ENCODE data around the gene VTI1A. TPM values are rescaled to one million over a fixed set of nuclear protein-coding genes. Genes with fewer than 3 reads are reported as not detected.

The VTI1A gene
- total and polyA plus RNA-seq, 2 of the 4 experiments (the other 2 are of a cell fraction): 9.7 to 24.9 TPM

- Histone ChIP-seq H2AK5ac (ENCODE audit: low read depth, low read length) (no peak overlapping the region), H3K14ac (replicated peaks; ENCODE audit: low read depth, low read length) (no peak overlapping the region), H4K20me1 (ENCODE audit: insufficient read depth, low read length) (no peaks in the 10 kb centered on the region; the same call in 1 of the 2 replicates), H3K18ac (ENCODE audit: low read depth, low read length) (no peak overlapping the region), H3K56ac (ENCODE audit: extremely low read depth, insufficient read depth, low read length) (no peak overlapping the region), H3K9me1 (ENCODE audit: insufficient read depth, low read length) (peaks cover 2% of the 10 kb centered on the region; the same call in 1 of the 2 replicates), H3K23ac (ENCODE audit: low read depth, low read length) (no peak overlapping the region), H3K27ac (ENCODE audit: insufficient read depth, low read length) (no peak overlapping the region), H2AK9ac (replicated peaks; ENCODE audit: low read depth, low read length, poor library complexity) (no peak overlapping the region), H2AFZ (replicated peaks; ENCODE audit: low read length, poor library complexity) (no peak overlapping the region), H2BK120ac (ENCODE audit: low read depth, low read length) (no peak overlapping the region), H3K27me3 (ENCODE audit: control insufficient read depth, insufficient read depth, low read length) (no peaks in the 10 kb centered on the region), H3K9me3 (ENCODE audit: control insufficient read depth, insufficient read depth, low read length) (no peaks in the 10 kb centered on the region), H3K79me1 (ENCODE audit: low read depth in 1 of 2, low read length in 2 of 2) (peaks cover 4 to 7% of the 10 kb centered on the region in 2 experiments; a peak in 3 of 4 replicates), H4K91ac (ENCODE audit: insufficient read depth, low read depth, low read length) (no peak overlapping the region), H3K4me3 (ENCODE audit: insufficient read depth, low read depth, low read length) (no peak overlapping the region), H3K36me3 (ENCODE audit: control insufficient read depth, insufficient read depth, low read length) (peaks cover 4% of the 10 kb centered on the region), H2BK5ac (ENCODE audit: low read depth, low read length, poor library complexity, severe bottlenecking) (no peak overlapping the region), H3K4me1 (ENCODE audit: control insufficient read depth, insufficient read depth, low read length) (no peaks in the 10 kb centered on the region), H3K4me2 (ENCODE audit: low read depth, low read length) (no peak overlapping the region), H2BK15ac (ENCODE audit: low read depth, low read length) (no peak overlapping the region), H3K4ac (ENCODE audit: low read depth, low read length) (no peak overlapping the region), H4K8ac (ENCODE audit: low read depth in 2 of 2, low read length in 2 of 2) (no peak overlapping the region), H3K9ac (ENCODE audit: low read depth, low read length) (no peak overlapping the region), H4K5ac (ENCODE audit: low read depth, low read length) (no peak overlapping the region), H2BK20ac (ENCODE audit: low read depth, low read length) (no peak overlapping the region)
- peak; percentile 76 for ATAC-seq (ENCODE audit: low read depth)
- DNase-seq: peak; percentile 68
- dilution Hi-C loops (cut with HindIII; ENCODE audit: low sequenced_read_pairs, unreplicated experiment): no loop called here
- ChIA-PET CTCF (interaction anchor here (0.6 to 1.5 kb wide), 22 partner anchors 8 to 1881 kb away, joined by 3 to 7 read pairs (median 4); no protein-coding TSS in a partner anchor), POLR2A (ENCODE audit: unreplicated experiment) (interaction anchor here (0.8 kb wide), 1 partner anchor 12 kb away, joined by 3 read pairs; no protein-coding TSS in a partner anchor)
- BruUV-seq (replicated peaks): no TSS peak
- peak; percentile 77 for TF ChIP-seq RAD21 (IDR thresholded peaks at IDR 0.05; ENCODE audit: low read length)
- TF ChIP-seq MXI1 (IDR thresholded peaks at IDR 0.05; ENCODE audit: borderline replicate concordance, low read depth, low read length): no peak
- no peak for TF ChIP-seq CHD1 (IDR thresholded peaks at IDR 0.05; ENCODE audit: low read depth, low read length)
- no peak for TF ChIP-seq POLR2A (IDR thresholded peaks at IDR 0.05; ENCODE audit: low read depth, low read length)
- peak; percentile 58 for TF ChIP-seq SMC3 (IDR thresholded peaks at IDR 0.05; ENCODE audit: low read depth, low read length)
- TF ChIP-seq CTCF (conservative IDR thresholded peaks at IDR 0.05; ENCODE audit: low read depth, low read length): peak; percentile 69
- no peak for TF ChIP-seq BHLHE40 (IDR thresholded peaks at IDR 0.05; ENCODE audit: low read depth, low read length)
- no peak for TF ChIP-seq RFX5 (IDR thresholded peaks at IDR 0.05; ENCODE audit: low read depth, low read length)
- TF ChIP-seq ELK1 (IDR thresholded peaks at IDR 0.05; ENCODE audit: borderline replicate concordance, low read depth, low read length): no peak
- TF ChIP-seq MAFK (IDR thresholded peaks at IDR 0.05; ENCODE audit: low read depth, low read length): no peak
- in situ Hi-C loops (cut with MboI; ENCODE audit: low sequenced_read_pairs): loop anchor here (10.0 kb wide), 1 partner anchor 913 kb away; no protein-coding TSS in a partner anchor
- intact Hi-C loops (cut with micrococcal nuclease): loop anchor here (1.0 to 10.0 kb wide), 3 partner anchors 25 to 1049 kb away; partner anchors contain the start of gene VTI1A
- no CpG with 5 or more reads among the region's 4 CpGs for WGBS, 2 experiments (ENCODE audit: extremely low coverage in 2 of 2, insufficient read length in 1 of 2)
Measured at GRCh38 chr10:112471878-112472487, 25.0 kb downstream of the VTI1A start.

Measured in IMR-90 (cell line).